ENCODE measurements around the gene TBX15. TPM values are rescaled to one million over a fixed set of nuclear protein-coding genes. Genes with fewer than 3 reads are reported as not detected.

TBX15 gene
- total RNA-seq, 4 donors from 2014 or later = 0.14 to 0.32 TPM; not detected in 2

DNA sequence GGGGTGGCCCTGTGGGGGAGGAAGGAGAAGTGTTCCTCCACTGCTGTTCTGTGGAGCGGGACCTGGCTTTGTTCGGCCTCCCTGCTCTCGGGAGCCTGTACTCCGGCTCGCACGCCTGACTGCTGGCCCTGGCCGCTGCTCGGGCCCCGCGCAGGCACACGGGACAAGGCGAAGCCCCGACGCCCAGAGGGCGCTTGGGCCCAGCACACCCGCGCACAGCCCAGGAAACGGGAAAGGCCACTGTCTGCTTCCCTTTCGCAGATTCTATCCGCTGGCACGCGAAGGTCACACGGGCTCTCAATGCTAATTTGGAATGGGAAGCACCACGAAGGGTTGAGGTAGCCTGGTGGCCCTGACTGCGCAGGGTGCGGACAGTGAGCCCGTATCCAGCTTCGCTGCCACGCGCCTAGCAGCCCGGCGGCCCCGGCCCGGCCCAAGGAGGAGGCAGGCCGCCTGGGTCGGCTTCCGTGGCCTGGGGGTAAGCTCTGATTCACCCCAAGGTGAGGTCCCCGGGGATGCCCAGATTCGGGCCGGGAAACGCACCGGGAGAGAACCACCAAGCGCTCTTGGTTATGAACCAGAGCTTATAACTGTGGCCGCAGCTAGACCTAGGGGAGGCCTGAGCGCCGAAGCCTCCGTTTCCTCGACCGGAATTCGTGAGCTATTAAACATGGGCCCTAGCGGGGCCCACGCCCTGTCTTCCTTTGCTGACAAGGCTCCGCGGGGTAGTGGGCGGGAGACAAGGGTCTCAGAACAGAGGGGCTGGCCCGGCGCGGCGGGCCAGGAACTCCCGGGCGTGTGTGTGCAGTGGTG is 19.7 kb upstream of the TBX15 start:
- 10% methylated on average over 36 of the region's 61 CpGs; no CpG with 5 or more reads in 1 of the 2 donors for WGBS, 2 donors (ENCODE audit: low coverage in 1 of 2)
- DNase-seq = no peak
- no peaks in the 10 kb centered on the region for H3K36me3 ChIP-seq
- no peak overlapping the region for H3K27ac ChIP-seq
- in situ Hi-C loops (cut with MboI; ENCODE audit: low pct_ligation_motif_present in 1 of 4, low pct_unique_long_range_greater_than_20kb in 1 of 4, low sequenced_read_pairs in 3 of 4) (loop anchor here in 2 of 4 donors (25.0 kb wide), 1 partner anchor 846 kb away; no protein-coding TSS in a partner anchor), intact Hi-C loops (cut with DNase I; ENCODE audit: low total_unique reads) (loop anchor here (10.0 kb wide), 1 partner anchor 853 kb away; no protein-coding TSS in a partner anchor)
- peaks cover 9 to 29% (median 21%) of the 10 kb centered on the region in 4 donors for H3K4me1 ChIP-seq
- TF ChIP-seq POLR2AphosphoS5 (IDR thresholded peaks at IDR 0.05) (no peak), EP300 (IDR thresholded peaks at IDR 0.05; ENCODE audit: low read depth) (no peak), POLR2A (IDR thresholded peaks at IDR 0.05) (no peak), CTCF (IDR thresholded peaks at IDR 0.05) (no peak)
- no peaks in the 10 kb centered on the region for H3K9me3 ChIP-seq
- peak overlapping the region in 2 of 4 donors; percentile 6 to 41 for H3K4me3 ChIP-seq
- peaks cover 79% of the 10 kb centered on the region for H3K27me3 ChIP-seq

GRCh38 chr1:119007339-119007669 is 19.2 kb upstream of the TBX15 start:
- Histone ChIP-seq H3K9me3 (no peaks in the 10 kb centered on the region), H3K36me3 (no peaks in the 10 kb centered on the region), H3K27ac (no peak overlapping the region), H3K4me1 (peaks cover 9 to 32% (median 22%) of the 10 kb centered on the region in 4 donors), H3K4me3 (no peak overlapping the region), H3K27me3 (peaks cover 84% of the 10 kb centered on the region)
- TF ChIP-seq EP300 (IDR thresholded peaks at IDR 0.05; ENCODE audit: low read depth) = no peak
- TF ChIP-seq POLR2A (IDR thresholded peaks at IDR 0.05) = no peak
- WGBS, 2 donors (ENCODE audit: low coverage in 1 of 2) = 16% methylated on average over 21 of the region's 22 CpGs; no CpG with 5 or more reads in 1 of the 2 donors
- no peak for DNase-seq
- intact Hi-C loops (cut with DNase I; ENCODE audit: low total_unique reads) = loop anchor here (10.0 kb wide), 1 partner anchor 853 kb away; no protein-coding TSS in a partner anchor
- in situ Hi-C loops (cut with MboI; ENCODE audit: low pct_ligation_motif_present in 1 of 4, low pct_unique_long_range_greater_than_20kb in 1 of 4, low sequenced_read_pairs in 3 of 4) = loop anchor here in 2 of 4 donors (25.0 kb wide), 1 partner anchor 845 kb away; no protein-coding TSS in a partner anchor

DNA sequence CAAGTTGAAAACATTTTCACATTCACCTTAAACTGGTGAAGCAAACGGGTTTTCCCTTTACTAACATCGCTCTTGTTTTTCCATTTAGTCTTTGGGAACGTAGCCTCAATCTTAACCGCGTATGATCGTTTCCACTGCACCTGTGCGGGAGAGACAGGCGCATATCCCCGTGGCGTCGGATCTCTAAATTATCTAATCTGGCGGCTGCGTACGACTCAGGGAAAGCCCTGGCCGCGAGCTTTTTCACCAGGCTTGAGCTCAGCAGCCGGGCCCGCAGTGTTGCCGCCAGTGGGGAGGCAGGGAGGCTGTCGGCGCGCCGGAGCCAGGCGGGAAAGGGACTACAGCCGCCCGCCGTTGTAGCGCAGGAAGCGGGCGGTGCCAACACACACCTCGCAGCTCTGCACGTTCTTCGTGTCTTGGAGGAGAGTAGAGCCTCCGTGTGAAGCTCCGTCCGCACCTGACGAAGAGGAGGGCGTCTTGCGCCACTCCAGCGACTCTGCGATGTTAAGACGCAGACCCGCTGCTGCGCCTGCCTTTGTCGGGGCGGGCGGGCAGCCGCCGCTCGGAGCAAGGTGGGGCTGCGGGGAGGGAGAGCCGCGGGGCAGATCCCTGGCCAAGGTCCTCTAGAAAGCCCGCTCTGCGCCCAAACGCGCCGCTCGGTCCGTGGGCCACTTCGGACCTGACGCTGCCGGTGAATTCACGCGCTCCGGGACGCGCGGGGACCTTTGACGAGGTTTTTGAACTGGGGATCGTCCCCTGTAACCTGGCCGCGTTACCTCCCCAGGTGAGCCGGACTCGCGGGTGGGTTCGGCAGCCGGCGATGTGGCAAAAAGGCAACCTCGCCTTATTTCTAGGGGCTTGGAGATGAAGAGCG is 18.5 kb upstream of the TBX15 start:
- Histone ChIP-seq H3K4me1 (peaks cover 9 to 34% (median 24%) of the 10 kb centered on the region in 4 donors), H3K36me3 (no peaks in the 10 kb centered on the region), H3K27me3 (peaks cover 91% of the 10 kb centered on the region), H3K27ac (no peak overlapping the region), H3K9me3 (no peaks in the 10 kb centered on the region), H3K4me3 (no peak overlapping the region)
- 11 to 18% methylated on average over 6 to 59 of the region's 81 CpGs for WGBS, 2 donors (ENCODE audit: low coverage in 1 of 2)
- intact Hi-C loops (cut with DNase I; ENCODE audit: low total_unique reads) = loop anchor here (10.0 kb wide), 1 partner anchor 852 kb away; no protein-coding TSS in a partner anchor
- no peak for DNase-seq
- TF ChIP-seq POLR2A (IDR thresholded peaks at IDR 0.05) (no peak), EP300 (IDR thresholded peaks at IDR 0.05; ENCODE audit: low read depth) (no peak), CTCF (IDR thresholded peaks at IDR 0.05) (no peak), POLR2AphosphoS5 (IDR thresholded peaks at IDR 0.05) (no peak)
- in situ Hi-C loops (cut with MboI; ENCODE audit: low pct_ligation_motif_present in 1 of 4, low pct_unique_long_range_greater_than_20kb in 1 of 4, low sequenced_read_pairs in 3 of 4) = loop anchor here in 2 of 4 donors (25.0 kb wide), 1 partner anchor 844 kb away; no protein-coding TSS in a partner anchor

DNA sequence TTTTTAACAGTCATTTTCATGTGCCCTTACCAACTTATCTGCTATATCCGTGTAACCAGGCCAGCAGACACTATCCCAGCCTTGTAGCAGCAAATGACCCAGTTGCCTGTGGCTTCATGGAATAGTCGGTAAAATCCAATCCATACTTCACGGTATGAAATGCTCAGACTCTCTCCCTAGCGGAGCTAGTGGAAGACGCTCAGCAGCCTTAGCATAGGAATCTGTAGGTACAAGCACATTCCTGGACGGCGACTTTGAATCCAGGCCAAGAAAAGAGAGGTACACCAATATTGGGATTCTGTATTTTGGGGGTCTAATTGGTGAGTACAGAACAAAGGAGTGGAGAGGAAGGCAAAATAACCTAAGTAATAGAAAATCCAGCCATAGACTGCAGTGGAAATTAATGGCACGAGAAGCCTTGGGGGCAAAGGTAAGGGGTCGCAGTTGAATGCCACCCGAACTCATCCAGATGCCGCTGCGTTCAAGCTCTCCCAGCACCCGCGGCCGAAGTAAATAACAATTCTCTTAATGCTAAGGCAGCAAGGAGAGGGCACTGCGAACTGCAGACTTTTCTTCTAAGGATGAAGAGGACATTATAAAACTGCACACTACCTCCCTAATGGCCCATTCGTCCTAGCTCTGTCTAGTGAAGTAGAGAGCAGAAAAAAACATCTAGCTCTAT is 17.7 kb upstream of the TBX15 start:
- Histone ChIP-seq H3K4me3 (no peak overlapping the region), H3K36me3 (no peaks in the 10 kb centered on the region), H3K27me3 (peaks cover 98% of the 10 kb centered on the region), H3K9me3 (no peaks in the 10 kb centered on the region), H3K4me1 (peaks cover 9 to 42% (median 30%) of the 10 kb centered on the region in 4 donors), H3K27ac (no peak overlapping the region)
- DNase-seq = no peak
- WGBS, 2 donors (ENCODE audit: low coverage in 1 of 2) = 21 to 31% methylated on average over 11 to 17 of the region's 17 CpGs
- no peak for TF ChIP-seq CTCF (IDR thresholded peaks at IDR 0.05)
- no peak for TF ChIP-seq EP300 (IDR thresholded peaks at IDR 0.05; ENCODE audit: low read depth)
- TF ChIP-seq POLR2AphosphoS5 (IDR thresholded peaks at IDR 0.05) = no peak
- no peak for TF ChIP-seq POLR2A (IDR thresholded peaks at IDR 0.05)
- intact Hi-C loops (cut with DNase I; ENCODE audit: low total_unique reads) = loop anchor here (10.0 kb wide), 1 partner anchor 851 kb away; no protein-coding TSS in a partner anchor
- in situ Hi-C loops (cut with MboI; ENCODE audit: low pct_ligation_motif_present in 1 of 4, low pct_unique_long_range_greater_than_20kb in 1 of 4, low sequenced_read_pairs in 3 of 4) = loop anchor here in 2 of 4 donors (25.0 kb wide), 1 partner anchor 844 kb away; no protein-coding TSS in a partner anchor
